ENCODE results near the gene KLHL25.

- TF ChIP-seq, protein P1, sequence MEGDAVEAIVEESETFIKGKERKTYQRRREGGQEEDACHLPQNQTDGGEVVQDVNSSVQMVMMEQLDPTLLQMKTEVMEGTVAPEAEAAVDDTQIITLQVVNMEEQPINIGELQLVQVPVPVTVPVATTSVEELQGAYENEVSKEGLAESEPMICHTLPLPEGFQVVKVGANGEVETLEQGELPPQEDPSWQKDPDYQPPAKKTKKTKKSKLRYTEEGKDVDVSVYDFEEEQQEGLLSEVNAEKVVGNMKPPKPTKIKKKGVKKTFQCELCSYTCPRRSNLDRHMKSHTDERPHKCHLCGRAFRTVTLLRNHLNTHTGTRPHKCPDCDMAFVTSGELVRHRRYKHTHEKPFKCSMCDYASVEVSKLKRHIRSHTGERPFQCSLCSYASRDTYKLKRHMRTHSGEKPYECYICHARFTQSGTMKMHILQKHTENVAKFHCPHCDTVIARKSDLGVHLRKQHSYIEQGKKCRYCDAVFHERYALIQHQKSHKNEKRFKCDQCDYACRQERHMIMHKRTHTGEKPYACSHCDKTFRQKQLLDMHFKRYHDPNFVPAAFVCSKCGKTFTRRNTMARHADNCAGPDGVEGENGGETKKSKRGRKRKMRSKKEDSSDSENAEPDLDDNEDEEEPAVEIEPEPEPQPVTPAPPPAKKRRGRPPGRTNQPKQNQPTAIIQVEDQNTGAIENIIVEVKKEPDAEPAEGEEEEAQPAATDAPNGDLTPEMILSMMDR (IDR thresholded peaks at IDR 0.05), result no peak
- TF ChIP-seq TCF7L2 (IDR thresholded peaks at IDR 0.05; ENCODE audit: low read depth, low read length) (no peak), SIN3A (IDR thresholded peaks at IDR 0.05; ENCODE audit: borderline replicate concordance, insufficient read depth, low read depth, low read length) (no peak), POLR2AphosphoS5 (IDR thresholded peaks at IDR 0.05; ENCODE audit: low read depth, low read length) (no peak)
Measured at GRCh38 chr15:85770096-85771041, 24.4 kb downstream of the KLHL25 start.
